H9 (cell line): ENCODE measurements around the gene ALKBH8. TPM values are rescaled to one million over a fixed set of nuclear protein-coding genes. Genes with fewer than 3 reads are reported as not detected.

ENCODE experiments used
- DNase-seq: peaks from one replicate; pipeline ENCODE4 v3.0.0-alpha.2; 2017
- H2AFZ ChIP-seq: one replicate; pipeline ENCODE4 v1.6.1; 2013; ENCODE audit warnings: mild to moderate bottlenecking, low read length, control low read depth, moderate library complexity
- H2AK5ac ChIP-seq: 2 replicates; pipeline ENCODE4 v1.6.1; 2013; ENCODE audit warnings: low read length, control low read depth, mixed read lengths; ENCODE audit not compliant: insufficient read length
- H2BK120ac ChIP-seq: one replicate; pipeline ENCODE4 v1.6.1; 2013; ENCODE audit warnings: low read depth, mild to moderate bottlenecking, low read length, control low read depth, inconsistent platforms; ENCODE audit not compliant: poor library complexity, severe bottlenecking
- H2BK12ac ChIP-seq: 2 replicates; pipeline ENCODE4 v1.6.1; 2013; ENCODE audit warnings: low read length, control low read depth, mixed read lengths, low read depth; ENCODE audit not compliant: insufficient read length
- H2BK15ac ChIP-seq: 2 replicates; pipeline ENCODE4 v1.6.1; 2013; ENCODE audit warnings: low read depth, low read length, control low read depth
- H2BK20ac ChIP-seq: one replicate; pipeline ENCODE4 v1.6.1; 2013; ENCODE audit warnings: low read depth, mild to moderate bottlenecking, low read length, control low read depth, inconsistent platforms; ENCODE audit not compliant: poor library complexity, severe bottlenecking
- H2BK5ac ChIP-seq: 2 replicates; pipeline ENCODE4 v1.6.1; 2013; ENCODE audit warnings: low read length, control low read depth, mixed read lengths; ENCODE audit not compliant: insufficient read length
- H3K14ac ChIP-seq: 2 replicates; pipeline ENCODE4 v1.6.1; 2013; ENCODE audit warnings: low read length, control low read depth; ENCODE audit not compliant: insufficient read depth
- H3K18ac ChIP-seq: 2 replicates; pipeline ENCODE4 v1.6.1; 2013; ENCODE audit warnings: low read depth, mild to moderate bottlenecking, mixed read lengths, low read length, control low read depth; ENCODE audit not compliant: insufficient read length
- H3K23ac ChIP-seq: 2 replicates; pipeline ENCODE4 v1.6.1; 2013; ENCODE audit warnings: low read length, control low read depth, mixed read lengths, low read depth; ENCODE audit not compliant: insufficient read length
- H3K23me2 ChIP-seq: 2 replicates; pipeline ENCODE4 v1.6.1; 2013; ENCODE audit warnings: low read depth, mild to moderate bottlenecking, mixed read lengths, low read length, control low read depth; ENCODE audit not compliant: insufficient read length, poor library complexity, severe bottlenecking
- H3K27ac ChIP-seq: 2 replicates; pipeline ENCODE4 v1.5.1; 2013; ENCODE audit warnings: low read length, control low read depth, mixed read lengths, low read depth; ENCODE audit not compliant: insufficient read length
- H3K27me3 ChIP-seq: 2 replicates; pipeline ENCODE4 v1.6.1; 2013; ENCODE audit warnings: low read length, control low read depth, inconsistent platforms; ENCODE audit not compliant: insufficient read depth
- H3K4ac ChIP-seq: 2 replicates; pipeline ENCODE4 v1.6.1; 2013; ENCODE audit warnings: low read depth, mild to moderate bottlenecking, control low read depth, inconsistent platforms, low read length, moderate library complexity
- H3K4me1 ChIP-seq: 2 replicates; pipeline ENCODE4 v1.6.1; 2013; ENCODE audit warnings: low read length, control low read depth, inconsistent platforms; ENCODE audit not compliant: insufficient read depth
- H3K4me2 ChIP-seq: 2 replicates; pipeline ENCODE4 v1.6.1; 2013; ENCODE audit warnings: low read length, control low read depth, mixed read lengths; ENCODE audit not compliant: insufficient read length, insufficient read depth
- H3K56ac ChIP-seq: 2 replicates; pipeline ENCODE4 v1.6.1; 2013; ENCODE audit warnings: low read depth, mild to moderate bottlenecking, mixed read lengths, low read length, control low read depth; ENCODE audit not compliant: insufficient read length
- H3K79me1 ChIP-seq: 2 replicates; pipeline ENCODE4 v1.6.1; 2013; ENCODE audit warnings: low read depth, mild to moderate bottlenecking, moderate library complexity, low read length, control low read depth, inconsistent platforms; ENCODE audit not compliant: insufficient read depth, poor library complexity, severe bottlenecking
- H3K79me2 ChIP-seq: 2 replicates; pipeline ENCODE4 v1.6.1; 2013; ENCODE audit warnings: low read length, control low read depth, inconsistent platforms; ENCODE audit not compliant: insufficient read depth
- H3K9ac ChIP-seq: 2 replicates; pipeline ENCODE4 v1.6.1; 2013; ENCODE audit warnings: low read length, control low read depth, mixed read lengths; ENCODE audit not compliant: insufficient read length; ENCODE audit errors: extremely low read depth
- H3K9me3 ChIP-seq: one replicate; pipeline ENCODE4 v1.6.1; 2013; ENCODE audit warnings: low read depth, low read length, inconsistent platforms; ENCODE audit not compliant: control insufficient read depth
- H3T11ph ChIP-seq: one replicate; pipeline ENCODE4 v1.6.1; 2013; ENCODE audit warnings: mild to moderate bottlenecking, low read length, control low read depth, inconsistent platforms
- H4K20me1 ChIP-seq: one replicate; pipeline ENCODE4 v1.6.1; 2013; ENCODE audit not compliant: control insufficient read depth, insufficient read length, insufficient read depth
- H4K5ac ChIP-seq: 2 replicates; pipeline ENCODE4 v1.6.1; 2013; ENCODE audit warnings: low read depth, mild to moderate bottlenecking, mixed read lengths, low read length, control low read depth; ENCODE audit not compliant: insufficient read length
- H4K8ac ChIP-seq: replicated peaks from 2 replicates; pipeline ENCODE4 v1.6.1; 2013; ENCODE audit warnings: low read length, control low read depth, mixed read lengths, low read depth; ENCODE audit not compliant: insufficient read length
- H4K91ac ChIP-seq: 2 replicates; pipeline ENCODE4 v1.6.1; 2013; ENCODE audit warnings: low read depth, mild to moderate bottlenecking, moderate library complexity, mixed read lengths, low read length, control low read depth; ENCODE audit not compliant: insufficient read length
- H3K27ac Mint-ChIP-seq, 3 experiments: 2 replicates in 2 of 3; 3 replicates in 1 of 3; pipeline ENCODE4 v1.8.0; 2020 to 2021; ENCODE audit warnings: mixed read lengths in 3 of 3, mild to moderate bottlenecking in 1 of 3, moderate library complexity in 1 of 3
- H3K27me3 Mint-ChIP-seq: 2 replicates; pipeline ENCODE4 v1.8.0; 2021; ENCODE audit warnings: low read depth, mild to moderate bottlenecking, moderate library complexity, mixed read lengths
- H3K36me3 Mint-ChIP-seq, 3 experiments: 2 replicates in 2 of 3; 3 replicates in 1 of 3; pipeline ENCODE4 v1.8.0; 2020 to 2021; ENCODE audit warnings: low read depth in 3 of 3, mixed read lengths in 3 of 3; ENCODE audit not compliant: insufficient read depth in 1 of 3
- H3K4me1 Mint-ChIP-seq, 2 experiments: 2 replicates each; pipeline ENCODE4 v1.8.0; 2020; ENCODE audit warnings: mixed read lengths in 2 of 2
- H3K4me3 Mint-ChIP-seq, 2 experiments: 2 replicates in 1 of 2; 3 replicates in 1 of 2; pipeline ENCODE4 v1.8.0; 2020 to 2021; ENCODE audit warnings: mild to moderate bottlenecking in 2 of 2, mixed read lengths in 2 of 2, moderate library complexity in 1 of 2
- H3K9me3 Mint-ChIP-seq, 2 experiments: 2 replicates in 1 of 2; 3 replicates in 1 of 2; pipeline ENCODE4 v1.8.0; 2020; ENCODE audit warnings: mild to moderate bottlenecking in 2 of 2, mixed read lengths in 2 of 2, moderate library complexity in 1 of 2
- WGBS: extraction: QIAGEN DNeasy Blood & Tissue Kit; methylation state at CpG from one replicate; pipeline ENCODE4 v1.1.7; 2013; ENCODE audit warnings: missing lambda C conversion rate, low lambda C conversion rate, mixed read lengths; ENCODE audit not compliant: insufficient read length; ENCODE audit errors: extremely low coverage; 5-methylcytosine and 5-hydroxymethylcytosine counted together
- total RNA-seq: library from RNA; stranded (reverse); gene quantifications from 2 replicates; pipeline ENCODE4 v1.2.1, GENCODE V29; 2021
- TF ChIP-seq, protein P1 (sequence below): fragments of 200-600 bp; sonication (generic); conservative IDR thresholded peaks from 3 replicates; pipeline ENCODE4 v1.8.0; 2021; ENCODE audit warnings: antibody characterized with exemption, mild to moderate bottlenecking

ALKBH8 gene
- total RNA-seq, 1 experiment from 2014 or later = 12.7 TPM

DNA sequence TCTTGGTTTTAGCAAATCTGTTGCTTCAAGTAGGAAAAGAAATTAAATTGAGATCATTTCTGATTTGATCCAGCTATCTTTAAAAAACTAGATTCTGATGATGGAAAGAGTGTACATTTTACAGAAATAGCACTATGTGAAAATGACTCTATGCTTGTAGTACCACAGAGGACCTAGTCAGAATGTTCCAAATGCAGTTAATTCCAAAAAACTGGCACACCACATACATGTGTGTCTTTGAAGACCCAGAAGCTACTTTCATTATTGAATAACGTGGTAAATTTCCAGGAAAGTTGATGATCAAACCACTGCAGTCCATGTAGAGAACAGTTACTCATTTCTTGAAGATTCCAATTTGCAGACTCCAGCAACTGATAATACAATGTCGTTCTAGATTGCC lies 29.2 kb upstream of the ALKBH8 start:
- Histone ChIP-seq H2BK5ac (no peak overlapping the region), H3K4ac (no peak overlapping the region), H4K8ac (no peak overlapping the region), H2AFZ (no peak overlapping the region), H2BK120ac (no peak overlapping the region), H3K27me3 (peaks cover 27% of the 10 kb centered on the region), H2BK15ac (no peak overlapping the region), H3K79me2 (no peaks in the 10 kb centered on the region), H4K20me1 (no peaks in the 10 kb centered on the region), H3K4me2 (no peak overlapping the region), H3K14ac (no peak overlapping the region), H3T11ph (no peak overlapping the region), H3K79me1 (no peaks in the 10 kb centered on the region), H3K9ac (no peak overlapping the region), H3K9me3 (no peaks in the 10 kb centered on the region), H3K4me1 (peaks cover 12% of the 10 kb centered on the region), H2BK20ac (no peak overlapping the region), H3K27ac (no peak overlapping the region), H2BK12ac (no peak overlapping the region), H3K23ac (no peak overlapping the region), H3K56ac (no peak overlapping the region), H4K91ac (no peak overlapping the region), H3K18ac (no peak overlapping the region), H2AK5ac (no peak overlapping the region), H4K5ac (no peak overlapping the region), H3K23me2 (peaks cover 21% of the 10 kb centered on the region)
- no peak overlapping the region for H3K4me3 Mint-ChIP-seq
- no peaks in the 10 kb centered on the region for H3K36me3 Mint-ChIP-seq
- H3K4me1 Mint-ChIP-seq = peaks cover 35 to 39% of the 10 kb centered on the region in 2 experiments
- H3K27ac Mint-ChIP-seq = no peak overlapping the region
- no peak for DNase-seq
- H3K9me3 Mint-ChIP-seq = no peaks in the 10 kb centered on the region
- TF ChIP-seq, protein P1, sequence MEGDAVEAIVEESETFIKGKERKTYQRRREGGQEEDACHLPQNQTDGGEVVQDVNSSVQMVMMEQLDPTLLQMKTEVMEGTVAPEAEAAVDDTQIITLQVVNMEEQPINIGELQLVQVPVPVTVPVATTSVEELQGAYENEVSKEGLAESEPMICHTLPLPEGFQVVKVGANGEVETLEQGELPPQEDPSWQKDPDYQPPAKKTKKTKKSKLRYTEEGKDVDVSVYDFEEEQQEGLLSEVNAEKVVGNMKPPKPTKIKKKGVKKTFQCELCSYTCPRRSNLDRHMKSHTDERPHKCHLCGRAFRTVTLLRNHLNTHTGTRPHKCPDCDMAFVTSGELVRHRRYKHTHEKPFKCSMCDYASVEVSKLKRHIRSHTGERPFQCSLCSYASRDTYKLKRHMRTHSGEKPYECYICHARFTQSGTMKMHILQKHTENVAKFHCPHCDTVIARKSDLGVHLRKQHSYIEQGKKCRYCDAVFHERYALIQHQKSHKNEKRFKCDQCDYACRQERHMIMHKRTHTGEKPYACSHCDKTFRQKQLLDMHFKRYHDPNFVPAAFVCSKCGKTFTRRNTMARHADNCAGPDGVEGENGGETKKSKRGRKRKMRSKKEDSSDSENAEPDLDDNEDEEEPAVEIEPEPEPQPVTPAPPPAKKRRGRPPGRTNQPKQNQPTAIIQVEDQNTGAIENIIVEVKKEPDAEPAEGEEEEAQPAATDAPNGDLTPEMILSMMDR = no peak
- H3K27me3 Mint-ChIP-seq = peaks cover 56% of the 10 kb centered on the region
- WGBS = no CpG with 5 or more reads among the region's 2 CpGs
